GM21381 (cell line): ENCODE results near the gene TNNT3.
"Not testable (repeated sequence)": the region's sequence is repeated elsewhere in the genome, so short reads cannot be mapped to it uniquely, and the experiment has no call there.

Experiments
- ATAC-seq: cut with Tn5 transposase; IDR thresholded peaks from one replicate; pipeline ENCODE4 v1.9.1; 2021; ENCODE audit warnings: mild to moderate bottlenecking, moderate library complexity; ENCODE audit not compliant: unreplicated experiment

TNNT3 gene

GRCh38 chr11:1880746-1881441 is 38.6 kb upstream of the TNNT3 start:
- ATAC-seq = no peak

- ATAC-seq = no peak
These were observed 37.9 kb upstream of the TNNT3 start for GRCh38 chr11:1881442-1882264.

- no peak for ATAC-seq
These were observed 37.0 kb upstream of the TNNT3 start for GRCh38 chr11:1882265-1883238.

GRCh38 chr11:1883346-1884302 is 35.9 kb upstream of the TNNT3 start:
- no peak for ATAC-seq

GRCh38 chr11:1884303-1884700 is 35.2 kb upstream of the TNNT3 start:
- ATAC-seq = no peak

GRCh38 chr11:1886551-1886950 is 33.0 kb upstream of the TNNT3 start:
- not testable (repeated sequence) for ATAC-seq

- no peak for ATAC-seq
These were observed 31.8 kb upstream of the TNNT3 start for GRCh38 chr11:1887451-1888346.

GRCh38 chr11:1888347-1888753 is 31.2 kb upstream of the TNNT3 start:
- no peak for ATAC-seq

GRCh38 chr11:1888811-1889210 is 30.7 kb upstream of the TNNT3 start:
- no peak for ATAC-seq

GRCh38 chr11:1889224-1889930 is 30.1 kb upstream of the TNNT3 start:
- no peak for ATAC-seq

GRCh38 chr11:1889941-1890855 is 29.3 kb upstream of the TNNT3 start:
- no peak for ATAC-seq

GRCh38 chr11:1890856-1891830 is 28.4 kb upstream of the TNNT3 start:
- ATAC-seq = no peak

- no peak for ATAC-seq
These were observed 27.7 kb upstream of the TNNT3 start, which contains the start of gene PRR33 for GRCh38 chr11:1891831-1892115. Gene PRR33 (minus strand): TSS chr11:1891895. CDS start chr11:1890584, 1,311 bp downstream.

GRCh38 chr11:1892116-1892515 is 27.4 kb upstream of the TNNT3 start:
- ATAC-seq = no peak

- ATAC-seq = no peak
These were observed 26.9 kb upstream of the TNNT3 start for GRCh38 chr11:1892558-1892957.
